Measurements from ENCODE around the gene PRDM9. TPM values are rescaled to one million over a fixed set of nuclear protein-coding genes. Genes with fewer than 3 reads are reported as not detected.

PRDM9 gene
- total RNA-seq, 1 experiment from 2014 or later = not detected

DNA sequence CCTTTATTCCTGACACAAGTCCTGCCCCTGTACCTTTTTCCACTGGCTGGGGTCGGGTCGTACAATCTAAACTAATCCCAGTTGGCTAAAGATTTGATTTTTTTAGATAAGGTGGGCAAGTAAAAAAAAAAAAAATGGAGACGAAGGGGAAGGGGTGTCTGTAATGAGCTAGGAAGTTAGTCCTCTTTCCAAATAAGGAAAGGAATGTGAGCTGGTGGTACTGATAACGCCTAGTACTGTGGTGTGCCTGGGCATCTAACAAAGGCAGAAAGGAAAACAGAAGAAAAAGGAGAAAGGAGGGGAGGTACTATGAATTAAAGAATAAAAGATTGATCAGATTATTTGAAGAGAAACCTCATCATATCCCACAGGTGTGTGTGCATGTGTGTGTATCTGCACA is 21.3 kb downstream of the PRDM9 start:
- ChIA-PET CTCF (no interaction called here), POLR2A (no interaction called here)
- DNase-seq (ENCODE audit: low read depth, low spot score) (no peak), ATAC-seq (no peak)
- TF ChIP-seq, protein P1, sequence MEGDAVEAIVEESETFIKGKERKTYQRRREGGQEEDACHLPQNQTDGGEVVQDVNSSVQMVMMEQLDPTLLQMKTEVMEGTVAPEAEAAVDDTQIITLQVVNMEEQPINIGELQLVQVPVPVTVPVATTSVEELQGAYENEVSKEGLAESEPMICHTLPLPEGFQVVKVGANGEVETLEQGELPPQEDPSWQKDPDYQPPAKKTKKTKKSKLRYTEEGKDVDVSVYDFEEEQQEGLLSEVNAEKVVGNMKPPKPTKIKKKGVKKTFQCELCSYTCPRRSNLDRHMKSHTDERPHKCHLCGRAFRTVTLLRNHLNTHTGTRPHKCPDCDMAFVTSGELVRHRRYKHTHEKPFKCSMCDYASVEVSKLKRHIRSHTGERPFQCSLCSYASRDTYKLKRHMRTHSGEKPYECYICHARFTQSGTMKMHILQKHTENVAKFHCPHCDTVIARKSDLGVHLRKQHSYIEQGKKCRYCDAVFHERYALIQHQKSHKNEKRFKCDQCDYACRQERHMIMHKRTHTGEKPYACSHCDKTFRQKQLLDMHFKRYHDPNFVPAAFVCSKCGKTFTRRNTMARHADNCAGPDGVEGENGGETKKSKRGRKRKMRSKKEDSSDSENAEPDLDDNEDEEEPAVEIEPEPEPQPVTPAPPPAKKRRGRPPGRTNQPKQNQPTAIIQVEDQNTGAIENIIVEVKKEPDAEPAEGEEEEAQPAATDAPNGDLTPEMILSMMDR (IDR thresholded peaks at IDR 0.05) = no peak
- TF ChIP-seq TCF7L2 (IDR thresholded peaks at IDR 0.05; ENCODE audit: low read depth, low read length) (no peak), POLR2AphosphoS5 (IDR thresholded peaks at IDR 0.05; ENCODE audit: low read depth, low read length) (no peak), SIN3A (IDR thresholded peaks at IDR 0.05; ENCODE audit: borderline replicate concordance, insufficient read depth, low read depth, low read length) (no peak)
- TF ChIP-seq, protein P2, sequence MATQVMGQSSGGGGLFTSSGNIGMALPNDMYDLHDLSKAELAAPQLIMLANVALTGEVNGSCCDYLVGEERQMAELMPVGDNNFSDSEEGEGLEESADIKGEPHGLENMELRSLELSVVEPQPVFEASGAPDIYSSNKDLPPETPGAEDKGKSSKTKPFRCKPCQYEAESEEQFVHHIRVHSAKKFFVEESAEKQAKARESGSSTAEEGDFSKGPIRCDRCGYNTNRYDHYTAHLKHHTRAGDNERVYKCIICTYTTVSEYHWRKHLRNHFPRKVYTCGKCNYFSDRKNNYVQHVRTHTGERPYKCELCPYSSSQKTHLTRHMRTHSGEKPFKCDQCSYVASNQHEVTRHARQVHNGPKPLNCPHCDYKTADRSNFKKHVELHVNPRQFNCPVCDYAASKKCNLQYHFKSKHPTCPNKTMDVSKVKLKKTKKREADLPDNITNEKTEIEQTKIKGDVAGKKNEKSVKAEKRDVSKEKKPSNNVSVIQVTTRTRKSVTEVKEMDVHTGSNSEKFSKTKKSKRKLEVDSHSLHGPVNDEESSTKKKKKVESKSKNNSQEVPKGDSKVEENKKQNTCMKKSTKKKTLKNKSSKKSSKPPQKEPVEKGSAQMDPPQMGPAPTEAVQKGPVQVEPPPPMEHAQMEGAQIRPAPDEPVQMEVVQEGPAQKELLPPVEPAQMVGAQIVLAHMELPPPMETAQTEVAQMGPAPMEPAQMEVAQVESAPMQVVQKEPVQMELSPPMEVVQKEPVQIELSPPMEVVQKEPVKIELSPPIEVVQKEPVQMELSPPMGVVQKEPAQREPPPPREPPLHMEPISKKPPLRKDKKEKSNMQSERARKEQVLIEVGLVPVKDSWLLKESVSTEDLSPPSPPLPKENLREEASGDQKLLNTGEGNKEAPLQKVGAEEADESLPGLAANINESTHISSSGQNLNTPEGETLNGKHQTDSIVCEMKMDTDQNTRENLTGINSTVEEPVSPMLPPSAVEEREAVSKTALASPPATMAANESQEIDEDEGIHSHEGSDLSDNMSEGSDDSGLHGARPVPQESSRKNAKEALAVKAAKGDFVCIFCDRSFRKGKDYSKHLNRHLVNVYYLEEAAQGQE (IDR thresholded peaks at IDR 0.05; ENCODE audit: insufficient read depth in 1 of 2, low read depth in 2 of 2, low read length in 1 of 2) = no peak
- BruUV-seq (replicated peaks) = no TSS peak
- no peaks in the 10 kb centered on the region for H3K36me3 ChIP-seq (ENCODE audit: control insufficient read depth, insufficient read depth, low read length)
- no peak overlapping the region for H3K4me3 ChIP-seq (ENCODE audit: low read depth in 2 of 2, low read length in 2 of 2)
- H3K9me3 ChIP-seq (ENCODE audit: control insufficient read depth, insufficient read depth, low read depth, low read length) = no peaks in the 10 kb centered on the region
- H3K27ac ChIP-seq (ENCODE audit: low read length) = no peak overlapping the region
- in situ Hi-C loops (cut with HindIII; ENCODE audit: low pct_unique_long_range_greater_than_20kb, low sequenced_read_pairs) (no loop called here), intact Hi-C loops (cut with micrococcal nuclease; ENCODE audit: unreplicated experiment) (no loop called here)
- no peaks in the 10 kb centered on the region for H3K27me3 ChIP-seq (ENCODE audit: control insufficient read depth, insufficient read depth, low read length)
- no peaks in the 10 kb centered on the region for H3K4me1 ChIP-seq (ENCODE audit: control insufficient read depth, insufficient read depth, low read length)

DNA sequence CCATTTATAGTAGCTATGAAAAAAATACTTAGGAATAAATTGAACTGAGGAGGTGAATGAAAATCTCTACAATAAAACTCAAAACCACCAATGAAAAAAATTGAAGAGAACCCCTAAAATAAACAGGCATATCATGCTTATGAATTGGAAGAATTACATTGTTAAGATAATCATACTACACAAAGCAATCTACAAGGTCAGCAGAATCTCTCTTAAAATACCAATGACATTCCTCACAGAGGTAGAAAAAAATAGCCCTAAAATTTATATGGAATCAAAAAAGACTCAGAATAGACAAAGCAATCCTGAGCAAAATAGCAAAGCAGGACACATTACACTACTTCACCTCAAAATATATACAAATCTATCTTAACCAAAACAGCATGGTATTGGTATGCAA is 23.2 kb downstream of the PRDM9 start:
- in situ Hi-C loops (cut with HindIII; ENCODE audit: low pct_unique_long_range_greater_than_20kb, low sequenced_read_pairs) = no loop called here
- CTCF ChIA-PET = no interaction called here
- intact Hi-C loops (cut with micrococcal nuclease; ENCODE audit: unreplicated experiment) = no loop called here
- H3K4me1 ChIP-seq (ENCODE audit: control insufficient read depth, insufficient read depth, low read length) = no peaks in the 10 kb centered on the region
- H3K36me3 ChIP-seq (ENCODE audit: control insufficient read depth, insufficient read depth, low read length) = no peaks in the 10 kb centered on the region
- no peaks in the 10 kb centered on the region for H3K9me3 ChIP-seq (ENCODE audit: control insufficient read depth, insufficient read depth, low read depth, low read length)
- TF ChIP-seq, protein P1 (IDR thresholded peaks at IDR 0.05) = no peak
- TF ChIP-seq SIN3A (IDR thresholded peaks at IDR 0.05; ENCODE audit: borderline replicate concordance, insufficient read depth, low read depth, low read length) (no peak), TCF7L2 (IDR thresholded peaks at IDR 0.05; ENCODE audit: low read depth, low read length) (no peak), POLR2AphosphoS5 (IDR thresholded peaks at IDR 0.05; ENCODE audit: low read depth, low read length) (no peak)
- TF ChIP-seq, protein P2 (IDR thresholded peaks at IDR 0.05; ENCODE audit: insufficient read depth in 1 of 2, low read depth in 2 of 2, low read length in 1 of 2) = no peak
- BruUV-seq (replicated peaks) = no TSS peak
- no peaks in the 10 kb centered on the region for H3K27me3 ChIP-seq (ENCODE audit: control insufficient read depth, insufficient read depth, low read length)
- no peak overlapping the region for H3K4me3 ChIP-seq (ENCODE audit: low read depth in 2 of 2, low read length in 2 of 2)
- POLR2A ChIA-PET = no interaction called here
- ATAC-seq (no peak), DNase-seq (ENCODE audit: low read depth, low spot score) (no peak)
- H3K27ac ChIP-seq (ENCODE audit: low read length) = no peak overlapping the region
